AML-193 (cell line): Measurements from ENCODE around the gene IBA57.
"Not testable (repeated sequence)": the region's sequence is repeated elsewhere in the genome, so short reads cannot be mapped to it uniquely, and the experiment has no call there.

ENCODE experiments used
- DNase-seq, 2 experiments: peaks; one replicate each; lab custom pipeline; 2025; lab: John Stamatoyannopoulos, UW

Gene IBA57

DNA sequence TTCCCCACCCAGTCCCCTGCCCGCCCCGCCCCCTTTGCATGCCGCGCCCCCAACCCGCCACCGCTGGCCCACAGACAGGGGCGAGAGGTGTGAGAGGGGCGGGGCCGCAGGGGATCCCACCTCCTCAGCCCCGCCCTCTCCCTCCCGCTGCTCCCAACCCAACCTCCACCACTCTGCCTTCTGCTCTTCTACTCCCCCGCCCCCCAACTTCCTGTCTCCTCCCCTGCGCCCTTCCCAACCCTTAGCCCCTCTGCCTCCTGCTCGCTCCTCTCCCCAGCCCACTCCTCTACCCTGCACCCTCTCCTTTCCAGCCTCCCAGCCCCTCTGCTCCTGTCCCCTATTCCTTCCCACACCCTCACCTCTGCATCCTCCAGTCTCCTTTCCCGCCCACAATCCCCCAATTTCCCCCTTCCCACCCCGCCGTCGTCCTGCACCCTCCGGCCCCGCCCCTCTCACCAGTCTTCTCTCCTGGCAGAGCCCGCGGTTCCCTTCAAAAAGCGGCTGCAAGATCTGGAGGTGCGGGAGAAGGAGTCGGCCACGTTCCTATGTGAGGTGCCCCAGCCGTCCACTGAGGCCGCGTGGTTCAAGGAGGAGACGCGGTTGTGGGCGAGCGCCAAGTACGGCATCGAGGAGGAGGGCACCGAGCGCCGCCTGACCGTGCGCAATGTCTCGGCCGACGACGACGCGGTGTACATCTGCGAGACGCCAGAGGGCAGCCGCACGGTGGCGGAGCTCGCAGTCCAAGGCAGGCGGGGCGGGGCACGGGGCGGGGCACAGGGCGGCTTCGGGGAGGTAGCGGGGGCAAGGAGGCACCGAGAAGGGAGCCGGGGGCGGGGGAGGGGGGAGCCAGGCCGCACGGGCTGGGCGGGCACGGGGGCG, 47.6 kb downstream of the IBA57 start:
- DNase-seq = peak; percentile 70 to 73

DNA sequence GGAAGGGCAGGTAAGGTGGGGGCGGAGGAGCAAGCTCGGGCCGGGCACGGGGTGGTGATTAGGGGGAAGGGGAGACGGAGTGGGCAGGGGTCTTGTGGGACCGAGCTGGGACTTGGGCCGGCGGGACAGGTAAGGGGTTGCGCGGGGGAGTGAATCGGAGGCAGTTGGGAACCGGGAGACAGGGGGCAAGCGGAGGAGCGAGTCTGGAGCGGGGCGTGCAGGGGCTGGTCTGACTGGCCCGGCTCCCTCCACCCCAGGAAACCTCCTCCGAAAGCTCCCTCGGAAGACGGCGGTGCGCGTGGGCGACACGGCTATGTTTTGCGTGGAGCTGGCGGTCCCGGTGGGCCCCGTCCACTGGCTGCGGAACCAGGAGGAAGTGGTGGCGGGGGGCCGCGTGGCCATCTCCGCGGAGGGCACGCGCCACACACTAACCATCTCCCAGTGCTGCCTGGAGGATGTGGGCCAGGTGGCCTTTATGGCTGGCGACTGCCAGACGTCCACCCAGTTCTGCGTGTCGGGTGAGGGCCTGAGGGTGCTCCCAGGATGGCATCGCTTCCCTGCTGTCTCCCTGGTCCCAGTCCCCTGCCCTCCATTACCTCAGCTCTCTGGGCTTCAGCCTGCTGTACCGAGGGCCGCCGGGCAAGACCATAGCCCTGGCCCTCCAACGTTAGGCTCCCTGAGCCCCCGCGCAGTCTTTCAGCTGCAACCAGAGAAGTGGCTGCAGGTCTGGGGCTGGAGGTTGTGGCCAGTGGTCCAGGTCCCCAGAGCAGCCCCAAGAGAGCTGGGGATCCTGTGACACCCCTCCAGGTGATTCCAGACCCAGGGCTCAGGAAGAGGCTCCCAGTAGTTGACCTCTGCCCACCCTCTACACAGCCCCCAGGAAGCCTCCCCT, 48.6 kb downstream of the IBA57 start:
- DNase-seq = no peak

DNA sequence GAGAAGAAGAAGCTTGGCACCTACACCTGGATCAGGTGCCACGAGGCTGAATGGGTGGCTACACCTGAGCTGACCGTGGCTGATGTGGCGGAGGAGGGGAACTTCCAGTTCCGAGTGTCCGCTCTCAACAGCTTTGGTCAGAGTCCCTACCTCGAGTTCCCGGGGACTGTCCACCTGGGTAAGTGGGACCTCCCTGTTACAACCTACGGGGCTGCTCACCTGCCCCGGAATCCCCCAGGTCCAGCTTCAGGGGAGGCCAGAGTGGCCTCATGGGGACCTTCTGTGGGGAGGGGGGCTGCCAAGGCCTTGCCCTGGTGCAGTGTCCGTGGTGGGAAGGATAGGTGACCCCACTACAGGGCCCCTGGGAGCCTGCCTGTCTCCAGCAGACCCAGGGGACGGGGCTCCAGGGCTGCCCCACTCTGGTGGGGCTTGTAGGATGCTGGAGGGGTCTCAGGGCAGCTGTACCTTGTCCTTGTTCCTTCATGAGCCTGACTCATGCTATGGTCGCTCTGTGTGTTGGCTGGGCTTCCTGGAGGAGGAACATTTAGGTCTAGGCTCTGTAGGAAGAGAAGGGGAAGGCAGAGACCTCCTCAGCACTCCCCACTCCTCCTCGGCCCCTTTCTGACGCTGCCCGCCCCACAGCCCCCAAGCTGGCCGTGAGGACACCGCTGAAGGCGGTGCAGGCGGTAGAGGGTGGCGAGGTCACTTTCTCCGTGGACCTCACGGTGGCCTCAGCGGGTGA, 49.5 kb downstream of the IBA57 start:
- no peak for DNase-seq

GRCh38 chr1:228215663-228216116, 50.1 kb downstream of the IBA57 start:
- no peak for DNase-seq

- no peak for DNase-seq
These were observed 51.0 kb downstream of the IBA57 start for GRCh38 chr1:228216371-228217320.

GRCh38 chr1:228217551-228218344, 52.1 kb downstream of the IBA57 start:
- no peak for DNase-seq

- DNase-seq = no peak
These were observed 53.1 kb downstream of the IBA57 start for GRCh38 chr1:228218513-228219244.

DNA sequence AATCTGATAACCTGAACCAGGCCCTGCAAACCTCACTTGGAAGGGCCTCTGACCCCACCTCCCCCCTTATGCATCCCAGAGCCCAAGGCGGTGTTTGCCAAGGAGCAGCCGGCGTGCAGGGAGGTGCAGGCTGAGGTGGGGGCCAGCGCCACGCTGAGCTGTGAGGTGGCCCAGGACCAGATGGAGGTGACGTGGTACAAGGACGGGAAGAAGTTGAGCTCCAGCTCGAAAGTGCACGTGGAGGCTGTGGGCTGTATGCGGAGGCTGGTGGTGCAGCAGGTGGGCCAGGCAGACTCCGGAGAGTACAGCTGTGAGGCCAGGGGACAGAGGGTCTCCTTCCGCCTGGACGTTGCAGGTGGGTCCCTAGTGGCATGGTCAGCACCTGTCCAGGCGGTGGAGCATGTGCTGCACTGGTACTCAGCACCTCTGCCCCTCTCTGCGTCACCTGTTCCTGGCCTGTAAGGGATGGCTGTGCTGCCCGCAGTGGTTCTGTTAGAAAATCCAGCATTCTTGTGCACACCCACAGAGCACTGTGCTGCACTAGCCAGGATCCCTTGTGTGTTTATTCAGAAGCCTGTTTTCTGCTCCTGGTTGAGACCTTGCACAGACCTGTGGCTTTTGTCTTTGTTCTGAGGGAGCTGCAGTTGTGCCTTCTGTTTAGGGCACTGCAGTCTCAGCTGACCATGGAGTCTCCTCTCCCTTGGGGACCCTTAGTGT, 53.8 kb downstream of the IBA57 start:
- no peak for DNase-seq

DNA sequence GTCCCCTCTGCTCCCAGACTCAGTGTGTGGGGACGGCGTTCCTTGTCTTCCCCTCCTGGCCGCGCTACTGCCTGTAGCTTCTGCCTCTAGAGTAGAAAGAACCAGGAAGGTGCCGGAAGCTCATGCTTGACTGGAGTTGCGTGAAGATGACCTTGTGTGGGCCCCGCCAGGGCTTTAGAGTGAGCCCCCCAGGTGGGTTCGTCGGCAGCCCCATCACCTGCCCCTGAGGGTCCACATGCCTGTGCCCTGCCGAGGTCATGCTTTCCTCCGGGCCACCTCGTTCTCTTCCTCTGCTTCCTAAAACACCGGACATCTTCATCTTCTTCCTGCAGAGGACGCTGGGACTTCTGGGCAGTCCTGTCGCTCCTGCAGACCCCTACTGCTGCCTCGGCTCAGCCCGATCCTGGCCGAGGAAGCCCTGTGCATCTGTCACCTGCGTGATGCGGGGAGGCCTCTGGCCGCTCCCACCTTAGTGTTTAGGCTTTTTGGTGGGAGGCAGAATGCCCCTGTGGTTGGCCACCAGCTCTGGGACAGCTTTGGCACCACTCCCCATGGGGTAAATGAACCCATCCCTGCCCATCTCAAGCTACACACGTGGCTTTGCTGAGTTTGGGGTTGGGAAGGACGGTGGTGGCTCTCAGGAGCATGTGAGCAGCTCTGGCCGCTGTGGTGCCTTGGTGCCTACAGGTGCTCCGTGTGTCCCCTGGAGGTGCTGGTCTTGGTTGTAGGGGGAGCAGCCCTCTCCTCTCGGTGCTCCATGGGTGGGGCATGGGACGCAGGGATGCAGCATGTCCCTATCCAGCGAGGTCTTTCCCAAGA, 54.6 kb downstream of the IBA57 start:
- no peak for DNase-seq

GRCh38 chr1:228221097-228221496, 55.5 kb downstream of the IBA57 start:
- DNase-seq = not testable (repeated sequence)

GRCh38 chr1:228222548-228222947, 56.9 kb downstream of the IBA57 start:
- DNase-seq = no peak

DNA sequence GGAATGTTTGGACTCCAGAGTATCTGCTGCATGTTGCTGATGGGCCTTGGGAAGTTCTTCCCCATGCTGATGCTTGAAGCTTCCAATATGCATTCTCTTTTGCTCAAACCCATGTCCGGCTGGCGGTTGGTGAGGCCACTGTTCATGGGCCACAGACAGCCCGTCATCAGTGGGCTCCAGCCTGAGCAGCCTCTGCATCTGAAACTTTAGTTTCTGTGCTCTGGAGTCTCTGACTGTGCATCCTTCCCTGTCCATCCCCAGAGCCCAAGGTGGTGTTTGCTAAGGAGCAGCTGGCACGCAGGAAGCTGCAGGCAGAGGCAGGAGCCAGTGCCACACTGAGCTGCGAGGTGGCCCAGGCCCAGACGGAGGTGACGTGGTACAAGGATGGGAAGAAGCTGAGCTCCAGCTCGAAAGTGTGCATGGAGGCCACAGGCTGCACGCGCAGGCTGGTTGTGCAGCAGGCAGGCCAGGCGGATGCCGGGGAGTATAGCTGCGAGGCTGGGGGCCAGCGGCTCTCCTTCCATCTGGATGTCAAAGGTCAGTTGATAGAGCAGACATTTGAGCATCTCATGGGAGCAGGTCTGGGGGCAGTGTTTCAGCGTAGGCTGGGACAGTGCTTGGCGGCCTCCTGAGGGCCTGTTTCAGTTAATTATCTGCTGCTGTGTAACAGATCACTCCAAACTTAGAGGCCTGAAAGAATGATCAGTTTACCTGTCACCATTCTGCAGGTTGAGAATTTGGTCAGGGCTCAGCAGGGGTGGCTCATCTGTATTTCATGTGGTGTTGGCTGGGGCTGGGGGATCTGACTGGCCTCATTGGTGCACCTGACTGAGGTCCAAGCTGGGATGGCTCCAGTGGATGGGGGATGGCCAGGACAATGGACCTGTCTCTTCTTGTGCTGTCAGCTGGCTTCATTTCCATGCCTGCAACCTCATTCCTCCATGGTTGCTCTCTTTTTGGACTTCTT, 58.9 kb downstream of the IBA57 start:
- no peak for DNase-seq

GRCh38 chr1:228225165-228225710, 59.6 kb downstream of the IBA57 start:
- no peak for DNase-seq

DNA sequence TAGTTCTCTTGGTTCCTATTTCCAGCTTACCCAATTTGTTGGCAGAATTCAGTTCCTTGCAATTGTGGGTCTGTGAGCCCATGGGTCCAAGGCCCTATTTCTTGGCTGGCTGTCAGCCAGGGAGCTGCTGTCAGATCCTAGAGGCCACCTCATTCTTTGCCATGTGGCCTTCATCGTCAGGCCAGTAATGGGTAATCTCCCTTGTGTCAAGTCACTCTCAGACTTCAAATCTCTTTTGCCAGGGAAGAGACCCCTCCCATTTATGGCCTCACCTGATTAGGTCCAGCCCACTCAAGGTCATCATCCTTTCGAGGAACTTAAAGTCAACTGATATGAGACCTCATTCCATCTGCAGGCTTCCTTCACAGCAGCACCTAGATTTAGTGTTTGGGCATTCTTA, 60.1 kb downstream of the IBA57 start:
- DNase-seq = no peak

- DNase-seq = no peak
These were observed 60.7 kb downstream of the IBA57 start for GRCh38 chr1:228226141-228226874.
